ENCODE data around the gene EED. TPM values are rescaled to one million over a fixed set of nuclear protein-coding genes. Genes with fewer than 3 reads are reported as not detected.

EED gene
- total and polyA plus RNA-seq, 9 donors = 14.3 to 24.9 (median 20.0) TPM

DNA sequence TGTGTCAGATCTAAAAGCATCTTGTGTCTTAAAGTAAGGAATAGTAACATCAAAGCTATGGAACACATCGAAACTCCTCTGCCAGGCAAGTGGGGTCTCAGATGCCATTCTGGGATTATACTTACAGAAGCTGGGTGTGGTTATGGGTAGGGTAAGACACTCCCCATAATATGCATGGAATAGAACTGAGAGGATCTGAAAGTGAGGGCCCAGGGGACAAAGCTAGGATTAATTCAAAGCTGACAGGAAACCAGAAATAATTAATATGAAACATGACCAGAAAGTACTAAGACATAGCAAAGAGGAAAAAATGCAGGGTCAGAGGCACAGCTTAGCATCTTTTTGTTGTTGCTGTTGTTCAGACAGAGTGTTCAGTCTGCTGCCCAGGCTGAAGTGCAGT, 40.2 kb upstream of the EED start:
- H3K4me3 ChIP-seq (ENCODE audit: low read length) = no peak overlapping the region
- no peak for DNase-seq
- H3K27ac ChIP-seq (ENCODE audit: low read length) = no peak overlapping the region
- H3K4me1 ChIP-seq (ENCODE audit: control insufficient read depth, insufficient read depth, low read length) = no peaks in the 10 kb centered on the region
- 100% methylated on average over 1 of the region's 1 CpG for WGBS (ENCODE audit: insufficient coverage)
- H3K27me3 ChIP-seq (ENCODE audit: control insufficient read depth, insufficient read depth, low read length) = no peaks in the 10 kb centered on the region
- no peaks in the 10 kb centered on the region for H3K36me3 ChIP-seq (ENCODE audit: control insufficient read depth, insufficient read depth, low read length)
- H3K9me3 ChIP-seq (replicated peaks; ENCODE audit: control insufficient read depth, low read depth, low read length) = no peaks in the 10 kb centered on the region

DNA sequence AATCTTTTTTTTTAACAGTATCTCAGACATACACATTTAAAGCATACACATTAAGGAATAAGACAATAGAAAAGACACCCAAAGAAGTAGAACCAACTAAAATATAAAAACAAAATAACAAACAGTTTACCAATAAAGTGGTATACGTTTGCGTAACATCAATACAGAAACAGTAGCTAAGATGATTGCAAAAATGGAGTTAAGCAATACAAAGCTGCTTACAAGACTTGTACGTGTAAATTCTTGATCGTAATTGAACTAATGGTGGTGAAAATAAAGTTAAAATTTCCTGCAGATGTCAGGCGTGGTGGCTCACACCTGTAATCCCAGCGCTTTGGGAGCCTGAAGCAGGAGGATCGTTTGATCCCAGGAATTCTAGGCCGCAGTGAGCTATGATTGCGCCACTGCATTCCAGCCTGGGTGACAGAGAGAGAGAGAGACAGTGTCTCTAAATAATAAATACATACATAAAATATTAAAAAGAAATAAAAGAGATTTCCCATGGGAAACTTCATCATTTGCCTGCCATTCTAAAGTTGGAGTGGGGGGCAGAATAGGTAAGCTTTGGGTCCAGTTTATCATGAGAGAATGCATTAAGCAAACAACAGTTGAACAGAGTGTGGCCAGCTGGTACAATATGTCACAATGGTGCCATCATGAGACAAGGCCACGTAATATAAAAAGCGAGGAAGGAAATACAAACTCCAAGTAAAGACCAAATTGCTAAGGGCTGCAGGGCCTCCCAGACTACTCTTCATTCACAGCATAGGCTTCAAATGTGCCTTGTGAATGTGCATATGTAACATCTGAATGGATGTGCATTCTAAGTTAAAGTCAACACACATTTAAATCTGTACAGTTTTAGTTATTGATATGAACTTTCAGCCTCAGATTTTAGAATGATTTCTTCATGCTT, 38.9 kb upstream of the EED start:
- H3K9me3 ChIP-seq (replicated peaks; ENCODE audit: control insufficient read depth, low read depth, low read length) = no peaks in the 10 kb centered on the region
- DNase-seq = no peak
- H3K36me3 ChIP-seq (ENCODE audit: control insufficient read depth, insufficient read depth, low read length) = no peaks in the 10 kb centered on the region
- H3K27me3 ChIP-seq (ENCODE audit: control insufficient read depth, insufficient read depth, low read length) = no peaks in the 10 kb centered on the region
- H3K4me3 ChIP-seq (ENCODE audit: low read length) = no peak overlapping the region
- no peaks in the 10 kb centered on the region for H3K4me1 ChIP-seq (ENCODE audit: control insufficient read depth, insufficient read depth, low read length)
- 81% methylated on average over 5 of the region's 11 CpGs for WGBS (ENCODE audit: insufficient coverage)
- H3K27ac ChIP-seq (ENCODE audit: low read length) = no peak overlapping the region

- H3K9me3 ChIP-seq (replicated peaks; ENCODE audit: control insufficient read depth, low read depth, low read length) = no peaks in the 10 kb centered on the region
- no peaks in the 10 kb centered on the region for H3K4me1 ChIP-seq (ENCODE audit: control insufficient read depth, insufficient read depth, low read length)
- H3K4me3 ChIP-seq (ENCODE audit: low read length) = no peak overlapping the region
- DNase-seq = no peak
- H3K27me3 ChIP-seq (ENCODE audit: control insufficient read depth, insufficient read depth, low read length) = no peaks in the 10 kb centered on the region
- no peaks in the 10 kb centered on the region for H3K36me3 ChIP-seq (ENCODE audit: control insufficient read depth, insufficient read depth, low read length)
- no peak overlapping the region for H3K27ac ChIP-seq (ENCODE audit: low read length)
- 94% methylated on average over 2 of the region's 2 CpGs for WGBS (ENCODE audit: insufficient coverage)
Measured at GRCh38 chr11:86206337-86206695, 38.2 kb upstream of the EED start.

GRCh38 chr11:86207413-86207812, 37.1 kb upstream of the EED start:
- no CpG with 5 or more reads among the region's 2 CpGs for WGBS (ENCODE audit: insufficient coverage)
- H3K4me1 ChIP-seq (ENCODE audit: control insufficient read depth, insufficient read depth, low read length) = peaks cover 2% of the 10 kb centered on the region
- H3K27ac ChIP-seq (ENCODE audit: low read length) = no peak overlapping the region
- DNase-seq = no peak
- no peaks in the 10 kb centered on the region for H3K27me3 ChIP-seq (ENCODE audit: control insufficient read depth, insufficient read depth, low read length)
- H3K9me3 ChIP-seq (replicated peaks; ENCODE audit: control insufficient read depth, low read depth, low read length) = no peaks in the 10 kb centered on the region
- no peaks in the 10 kb centered on the region for H3K36me3 ChIP-seq (ENCODE audit: control insufficient read depth, insufficient read depth, low read length)
- H3K4me3 ChIP-seq (ENCODE audit: low read length) = no peak overlapping the region

DNA sequence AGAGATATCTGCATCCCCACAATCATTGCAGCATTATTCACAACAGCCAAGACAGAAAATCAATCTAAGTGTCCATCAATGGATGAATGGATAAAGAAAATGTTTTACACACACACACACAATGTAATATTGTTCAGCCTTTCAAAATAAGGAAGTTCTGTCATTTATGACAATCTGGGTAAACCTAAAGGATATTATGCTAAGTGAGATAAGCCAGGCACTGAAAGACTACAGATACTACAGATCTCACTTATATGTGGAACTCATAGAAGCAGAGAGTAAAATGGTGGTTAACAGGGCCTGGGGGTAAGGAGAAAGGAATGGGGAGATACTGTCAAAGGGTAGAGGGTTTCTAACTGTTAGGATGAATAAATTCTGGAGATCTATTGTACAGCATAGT, 36.0 kb upstream of the EED start:
- no peak for DNase-seq
- H3K27me3 ChIP-seq (ENCODE audit: control insufficient read depth, insufficient read depth, low read length) = no peaks in the 10 kb centered on the region
- H3K27ac ChIP-seq (ENCODE audit: low read length) = no peak overlapping the region

GRCh38 chr11:86209806-86210657, 34.5 kb upstream of the EED start:
- Histone ChIP-seq H3K36me3 (ENCODE audit: control insufficient read depth, insufficient read depth, low read length) (no peaks in the 10 kb centered on the region), H3K27me3 (ENCODE audit: control insufficient read depth, insufficient read depth, low read length) (no peaks in the 10 kb centered on the region), H3K4me3 (ENCODE audit: low read length) (no peak overlapping the region), H3K27ac (ENCODE audit: low read length) (no peak overlapping the region), H3K9me3 (replicated peaks; ENCODE audit: control insufficient read depth, low read depth, low read length) (no peaks in the 10 kb centered on the region), H3K4me1 (ENCODE audit: control insufficient read depth, insufficient read depth, low read length) (peaks cover 2% of the 10 kb centered on the region)
- WGBS (ENCODE audit: insufficient coverage) = 75% methylated on average over 8 of the region's 9 CpGs
- no peak for DNase-seq

More for the DNA sequence above, 36.0 kb upstream of the EED start:
- H3K36me3 ChIP-seq (ENCODE audit: control insufficient read depth, insufficient read depth, low read length) = no peaks in the 10 kb centered on the region
- no peaks in the 10 kb centered on the region for H3K9me3 ChIP-seq (replicated peaks; ENCODE audit: control insufficient read depth, low read depth, low read length)
- H3K4me1 ChIP-seq (ENCODE audit: control insufficient read depth, insufficient read depth, low read length) = peaks cover 2% of the 10 kb centered on the region
- H3K4me3 ChIP-seq (ENCODE audit: low read length) = no peak overlapping the region

- peaks cover 2% of the 10 kb centered on the region for H3K4me1 ChIP-seq (ENCODE audit: control insufficient read depth, insufficient read depth, low read length)
- H3K4me3 ChIP-seq (ENCODE audit: low read length) = no peak overlapping the region
- no peak for DNase-seq
- no peaks in the 10 kb centered on the region for H3K36me3 ChIP-seq (ENCODE audit: control insufficient read depth, insufficient read depth, low read length)
- no peak overlapping the region for H3K27ac ChIP-seq (ENCODE audit: low read length)
- WGBS (ENCODE audit: insufficient coverage) = no CpG with 5 or more reads among the region's 4 CpGs
- H3K9me3 ChIP-seq (replicated peaks; ENCODE audit: control insufficient read depth, low read depth, low read length) = no peaks in the 10 kb centered on the region
- H3K27me3 ChIP-seq (ENCODE audit: control insufficient read depth, insufficient read depth, low read length) = no peaks in the 10 kb centered on the region
Measured at GRCh38 chr11:86210898-86211297, 33.7 kb upstream of the EED start.

DNA sequence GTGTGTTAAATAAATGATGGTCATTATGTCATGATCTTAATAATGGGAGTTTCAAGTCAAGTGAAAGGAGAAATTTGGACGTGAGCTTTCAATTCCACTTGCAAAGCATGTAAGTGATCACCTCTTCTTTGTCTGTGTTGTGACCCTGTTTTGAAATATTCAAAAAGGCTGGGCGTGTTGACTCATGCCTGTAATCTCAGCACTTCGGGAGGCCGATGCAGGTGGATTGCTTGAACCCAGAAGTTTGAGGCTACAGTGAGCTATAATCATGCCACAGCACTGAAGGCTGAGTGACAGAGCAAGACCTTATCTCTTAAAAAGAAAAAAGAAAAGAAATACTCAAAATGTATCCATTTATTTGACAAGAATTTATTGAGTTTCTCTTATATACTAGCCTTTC, 32.9 kb upstream of the EED start:
- Histone ChIP-seq H3K9me3 (replicated peaks; ENCODE audit: control insufficient read depth, low read depth, low read length) (no peaks in the 10 kb centered on the region), H3K4me1 (ENCODE audit: control insufficient read depth, insufficient read depth, low read length) (peaks cover 2% of the 10 kb centered on the region), H3K27ac (ENCODE audit: low read length) (no peak overlapping the region), H3K27me3 (ENCODE audit: control insufficient read depth, insufficient read depth, low read length) (no peaks in the 10 kb centered on the region), H3K36me3 (ENCODE audit: control insufficient read depth, insufficient read depth, low read length) (no peaks in the 10 kb centered on the region), H3K4me3 (ENCODE audit: low read length) (no peak overlapping the region)
- 91% methylated on average over 4 of the region's 4 CpGs for WGBS (ENCODE audit: insufficient coverage)
- no peak for DNase-seq

- H3K4me1 ChIP-seq (ENCODE audit: control insufficient read depth, insufficient read depth, low read length) = peaks cover 2% of the 10 kb centered on the region
- WGBS (ENCODE audit: insufficient coverage) = no CpG with 5 or more reads among the region's 2 CpGs
- no peaks in the 10 kb centered on the region for H3K9me3 ChIP-seq (replicated peaks; ENCODE audit: control insufficient read depth, low read depth, low read length)
- no peak overlapping the region for H3K27ac ChIP-seq (ENCODE audit: low read length)
- H3K27me3 ChIP-seq (ENCODE audit: control insufficient read depth, insufficient read depth, low read length) = no peaks in the 10 kb centered on the region
- no peaks in the 10 kb centered on the region for H3K36me3 ChIP-seq (ENCODE audit: control insufficient read depth, insufficient read depth, low read length)
- H3K4me3 ChIP-seq (ENCODE audit: low read length) = no peak overlapping the region
- no peak for DNase-seq
Measured at GRCh38 chr11:86212019-86212611, 32.4 kb upstream of the EED start.

GRCh38 chr11:86214710-86215109, 29.8 kb upstream of the EED start:
- H3K27me3 ChIP-seq (ENCODE audit: control insufficient read depth, insufficient read depth, low read length) = no peaks in the 10 kb centered on the region
- no peak overlapping the region for H3K27ac ChIP-seq (ENCODE audit: low read length)
- WGBS (ENCODE audit: insufficient coverage) = 60% methylated on average over 1 of the region's 1 CpG
- H3K9me3 ChIP-seq (replicated peaks; ENCODE audit: control insufficient read depth, low read depth, low read length) = no peaks in the 10 kb centered on the region
- H3K36me3 ChIP-seq (ENCODE audit: control insufficient read depth, insufficient read depth, low read length) = no peaks in the 10 kb centered on the region
- no peak overlapping the region for H3K4me3 ChIP-seq (ENCODE audit: low read length)
- no peak for DNase-seq
- peaks cover 5% of the 10 kb centered on the region for H3K4me1 ChIP-seq (ENCODE audit: control insufficient read depth, insufficient read depth, low read length)
